GM12878 (cell line): ENCODE data around the gene B9D1. TPM values are rescaled to one million over a fixed set of nuclear protein-coding genes. Genes with fewer than 3 reads are reported as not detected.

Experiments used
- EP300 ChIP-seq, 2 experiments: fragments of 150-350 bp in 1 of 2; IDR thresholded peaks; 2 replicates each; pipeline ENCODE4 v1.6.1; 2011 to 2012; ENCODE audit warnings: low read depth in 2 of 2, low read length in 2 of 2, borderline replicate concordance in 1 of 2, improper control_type of control experiment in 1 of 2, inconsistent platforms in 1 of 2; ENCODE audit not compliant: control insufficient read depth in 1 of 2
- POLR2A ChIP-seq: IDR thresholded peaks from 2 replicates; pipeline ENCODE4 v1.6.1; 2011; ENCODE audit warnings: low read depth, mild to moderate bottlenecking, low read length
- TCF12 ChIP-seq: IDR thresholded peaks from 2 replicates; pipeline ENCODE4 v1.6.1; 2011; ENCODE audit warnings: low read depth, mild to moderate bottlenecking, low read length
- polyA plus RNA-seq, 11 experiments: library from polyadenylated mRNA; depleted of rRNA in 4 of 11; unstranded in 6 of 11; stranded (reverse) in 5 of 11; fragments of >200 nt; fragmentation: Nextera tagmentation in 4 of 11; fragmentation: Illumina TruSeq in 1 of 11; extraction: Ambion mirVana in 4 of 11; extraction: Trizol in 1 of 11; gene quantifications; 1 replicate in 1 of 11; 2 replicates in 10 of 11; pipeline versions ENCODE4 v1.2.1 to v1.2.3, GENCODE V29; 2011 to 2016; ENCODE audit warnings: inconsistent platforms in 2 of 11, missing spikeins in 2 of 11, low read depth in 1 of 11
- total RNA-seq, 4 experiments: library from RNA; depleted of rRNA in 3 of 4; stranded (reverse); fragments of >200 nt in 3 of 4; fragmentation: Illumina TruSeq in 1 of 4; extraction: Trizol in 1 of 4; gene quantifications; 2 replicates each; pipeline versions ENCODE4 v1.2.1 to v1.2.3, GENCODE V29; 2013 to 2021
- TF ChIP-seq, protein P1 (sequence below): fragments of 450-650 bp; IDR thresholded peaks from 2 replicates; pipeline ENCODE4 v1.6.1; 2017; ENCODE audit warnings: antibody characterized with exemption, mild to moderate bottlenecking, moderate library complexity
- TF ChIP-seq, protein P2 (sequence below): fragments of 450-650 bp; IDR thresholded peaks from 2 replicates; pipeline ENCODE4 v1.6.1; 2017; ENCODE audit warnings: borderline replicate concordance
- TF ChIP-seq, protein P3 (sequence below): IDR thresholded peaks from 2 replicates; pipeline ENCODE4 v1.6.1; 2011; ENCODE audit warnings: mild to moderate bottlenecking, low read depth, low read length, moderate library complexity; ENCODE audit not compliant: insufficient replicate concordance
- TF ChIP-seq, protein P4 (sequence below): IDR thresholded peaks from 2 replicates; pipeline ENCODE4 v1.6.1; 2011; ENCODE audit warnings: low read depth, low read length, improper control_type of control experiment, borderline replicate concordance

Gene B9D1
- total and polyA plus RNA-seq, 10 of the 15 experiments (the other 5 are each of a cell fraction or from before 2014, with no cell fraction given), result 5.9 to 18.3 (median 9.8) TPM

DNA sequence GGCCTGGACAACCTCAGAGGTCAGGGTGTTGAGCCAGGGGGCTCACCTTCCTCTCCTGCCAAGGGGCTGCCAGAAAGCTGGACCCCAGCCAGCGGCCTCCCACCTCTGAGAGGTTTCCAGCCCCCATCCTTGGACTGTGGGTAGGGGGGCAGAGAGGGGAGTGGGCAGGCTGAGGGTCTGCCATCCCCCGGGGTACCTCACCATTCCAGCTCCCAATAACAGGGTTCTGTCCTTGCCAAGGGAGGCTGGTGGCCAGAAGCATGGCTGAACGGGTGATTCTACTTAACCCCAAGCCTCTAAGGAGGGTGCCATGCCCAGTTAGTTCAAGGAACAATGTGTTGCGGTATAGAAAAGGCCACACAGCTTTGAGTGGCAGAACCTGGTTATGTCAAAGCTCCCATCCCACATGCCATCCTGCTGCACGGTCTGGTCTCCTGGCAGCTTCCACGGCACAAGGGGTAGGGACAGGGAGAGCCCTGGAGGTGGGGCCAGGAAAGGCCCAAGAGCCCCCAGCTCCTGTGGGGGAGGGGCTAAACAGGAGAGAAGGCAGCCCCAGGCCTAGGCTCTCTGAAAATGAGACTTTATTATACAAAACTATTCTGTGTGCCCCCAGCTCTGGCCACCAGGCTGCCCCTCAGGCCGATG is 19.8 kb downstream of the B9D1 start (continued):
- TF ChIP-seq, protein P1, sequence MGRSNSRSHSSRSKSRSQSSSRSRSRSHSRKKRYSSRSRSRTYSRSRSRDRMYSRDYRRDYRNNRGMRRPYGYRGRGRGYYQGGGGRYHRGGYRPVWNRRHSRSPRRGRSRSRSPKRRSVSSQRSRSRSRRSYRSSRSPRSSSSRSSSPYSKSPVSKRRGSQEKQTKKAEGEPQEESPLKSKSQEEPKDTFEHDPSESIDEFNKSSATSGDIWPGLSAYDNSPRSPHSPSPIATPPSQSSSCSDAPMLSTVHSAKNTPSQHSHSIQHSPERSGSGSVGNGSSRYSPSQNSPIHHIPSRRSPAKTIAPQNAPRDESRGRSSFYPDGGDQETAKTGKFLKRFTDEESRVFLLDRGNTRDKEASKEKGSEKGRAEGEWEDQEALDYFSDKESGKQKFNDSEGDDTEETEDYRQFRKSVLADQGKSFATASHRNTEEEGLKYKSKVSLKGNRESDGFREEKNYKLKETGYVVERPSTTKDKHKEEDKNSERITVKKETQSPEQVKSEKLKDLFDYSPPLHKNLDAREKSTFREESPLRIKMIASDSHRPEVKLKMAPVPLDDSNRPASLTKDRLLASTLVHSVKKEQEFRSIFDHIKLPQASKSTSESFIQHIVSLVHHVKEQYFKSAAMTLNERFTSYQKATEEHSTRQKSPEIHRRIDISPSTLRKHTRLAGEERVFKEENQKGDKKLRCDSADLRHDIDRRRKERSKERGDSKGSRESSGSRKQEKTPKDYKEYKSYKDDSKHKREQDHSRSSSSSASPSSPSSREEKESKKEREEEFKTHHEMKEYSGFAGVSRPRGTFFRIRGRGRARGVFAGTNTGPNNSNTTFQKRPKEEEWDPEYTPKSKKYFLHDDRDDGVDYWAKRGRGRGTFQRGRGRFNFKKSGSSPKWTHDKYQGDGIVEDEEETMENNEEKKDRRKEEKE, result no peak
- TF ChIP-seq EP300 (IDR thresholded peaks at IDR 0.05; ENCODE audit: borderline replicate concordance in 1 of 2, control insufficient read depth in 1 of 2, low read depth in 2 of 2, low read length in 2 of 2) (no peak), POLR2A (no peak), TCF12 (no peak)
- TF ChIP-seq, protein P2, sequence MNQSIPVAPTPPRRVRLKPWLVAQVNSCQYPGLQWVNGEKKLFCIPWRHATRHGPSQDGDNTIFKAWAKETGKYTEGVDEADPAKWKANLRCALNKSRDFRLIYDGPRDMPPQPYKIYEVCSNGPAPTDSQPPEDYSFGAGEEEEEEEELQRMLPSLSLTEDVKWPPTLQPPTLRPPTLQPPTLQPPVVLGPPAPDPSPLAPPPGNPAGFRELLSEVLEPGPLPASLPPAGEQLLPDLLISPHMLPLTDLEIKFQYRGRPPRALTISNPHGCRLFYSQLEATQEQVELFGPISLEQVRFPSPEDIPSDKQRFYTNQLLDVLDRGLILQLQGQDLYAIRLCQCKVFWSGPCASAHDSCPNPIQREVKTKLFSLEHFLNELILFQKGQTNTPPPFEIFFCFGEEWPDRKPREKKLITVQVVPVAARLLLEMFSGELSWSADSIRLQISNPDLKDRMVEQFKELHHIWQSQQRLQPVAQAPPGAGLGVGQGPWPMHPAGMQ, result no peak
- TF ChIP-seq, protein P3, sequence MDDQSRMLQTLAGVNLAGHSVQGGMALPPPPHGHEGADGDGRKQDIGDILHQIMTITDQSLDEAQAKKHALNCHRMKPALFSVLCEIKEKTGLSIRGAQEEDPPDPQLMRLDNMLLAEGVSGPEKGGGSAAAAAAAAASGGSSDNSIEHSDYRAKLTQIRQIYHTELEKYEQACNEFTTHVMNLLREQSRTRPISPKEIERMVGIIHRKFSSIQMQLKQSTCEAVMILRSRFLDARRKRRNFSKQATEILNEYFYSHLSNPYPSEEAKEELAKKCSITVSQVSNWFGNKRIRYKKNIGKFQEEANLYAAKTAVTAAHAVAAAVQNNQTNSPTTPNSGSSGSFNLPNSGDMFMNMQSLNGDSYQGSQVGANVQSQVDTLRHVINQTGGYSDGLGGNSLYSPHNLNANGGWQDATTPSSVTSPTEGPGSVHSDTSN, result no peak
- TF ChIP-seq, protein P4, sequence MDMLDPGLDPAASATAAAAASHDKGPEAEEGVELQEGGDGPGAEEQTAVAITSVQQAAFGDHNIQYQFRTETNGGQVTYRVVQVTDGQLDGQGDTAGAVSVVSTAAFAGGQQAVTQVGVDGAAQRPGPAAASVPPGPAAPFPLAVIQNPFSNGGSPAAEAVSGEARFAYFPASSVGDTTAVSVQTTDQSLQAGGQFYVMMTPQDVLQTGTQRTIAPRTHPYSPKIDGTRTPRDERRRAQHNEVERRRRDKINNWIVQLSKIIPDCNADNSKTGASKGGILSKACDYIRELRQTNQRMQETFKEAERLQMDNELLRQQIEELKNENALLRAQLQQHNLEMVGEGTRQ, result no peak
